Erythroblast (primary cell): ENCODE measurements around the gene IL4R.

Experiments
- GATA1 ChIP-seq: IDR thresholded peaks from 2 replicates; pipeline ENCODE4 v1.6.1; 2011; ENCODE audit warnings: low read depth, mild to moderate bottlenecking, control low read depth, low read length, moderate library complexity
- POLR2A ChIP-seq: IDR thresholded peaks from 2 replicates; pipeline ENCODE4 v1.6.1; 2011; ENCODE audit warnings: mild to moderate bottlenecking, low read length

- TF ChIP-seq POLR2A (no peak), GATA1 (no peak)
Observed at GRCh38 chr16:27401768-27402568, 88.2 kb downstream of the IL4R start, which contains the start of gene IL21R.
